Stimulated activated CD4-positive, alpha-beta T cell treated with anti-CD3 and anti-CD28 coated beads, Interleukin-1b, Interleukin-23, amount 100 ng/mL, for 48 hours (primary cell): ENCODE data around the gene KCNS1.
"Not testable (repeated sequence)": the region's sequence is repeated elsewhere in the genome, so short reads cannot be mapped to it uniquely, and the experiment has no call there.

Experiments
- DNase-seq: peaks from one replicate; pipeline ENCODE4 v3.0.0-alpha.2; 2020

The KCNS1 gene

GRCh38 chr20:45100563-45101245, at the start of gene KCNS1:
Gene KCNS1, minus strand, starts transcription at chr20:45101127. Its CDS starts 1,891 bp downstream, at chr20:45099236.
- DNase-seq, result no peak

- DNase-seq, result no peak
These were observed 48.1 kb upstream of the KCNS1 start for GRCh38 chr20:45149062-45149461.

GRCh38 chr20:45140836-45141235, 39.9 kb upstream of the KCNS1 start:
- no peak for DNase-seq

- DNase-seq, result not testable (repeated sequence)
These were observed 38.9 kb upstream of the KCNS1 start for GRCh38 chr20:45139733-45140375.

- peak; percentile 86 for DNase-seq
These were observed 37.8 kb upstream of the KCNS1 start for GRCh38 chr20:45138561-45139300.

GRCh38 chr20:45136911-45137310, 36.0 kb upstream of the KCNS1 start:
- DNase-seq, result no peak

- no peak for DNase-seq
These were observed 27.2 kb upstream of the KCNS1 start for GRCh38 chr20:45128099-45128498.

- DNase-seq, result no peak
These were observed 23.4 kb upstream of the KCNS1 start, which contains the start of gene WFDC12 for GRCh38 chr20:45124365-45124764. Gene WFDC12, minus strand, starts transcription at chr20:45124465. Its CDS starts 18 bp downstream, at chr20:45124447.

GRCh38 chr20:45121388-45121787, 20.5 kb upstream of the KCNS1 start:
- DNase-seq, result no peak

GRCh38 chr20:45119556-45120266, 18.8 kb upstream of the KCNS1 start:
- no peak for DNase-seq

GRCh38 chr20:45118028-45118427, 17.1 kb upstream of the KCNS1 start:
- DNase-seq, result no peak

GRCh38 chr20:45117581-45117980, 16.7 kb upstream of the KCNS1 start:
- DNase-seq, result no peak

- DNase-seq, result no peak
These were observed 14.9 kb upstream of the KCNS1 start for GRCh38 chr20:45115829-45116228.

- DNase-seq, result no peak
These were observed 14.5 kb upstream of the KCNS1 start for GRCh38 chr20:45115386-45115774.

- peak; percentile 29 for DNase-seq
These were observed 13.8 kb upstream of the KCNS1 start, which contains the start of gene WFDC5 for GRCh38 chr20:45114465-45115385. Gene WFDC5, minus strand, starts transcription at chr20:45115174. Its CDS starts 91 bp downstream, at chr20:45115083.

- no peak for DNase-seq
These were observed 12.9 kb upstream of the KCNS1 start for GRCh38 chr20:45113865-45114264.

GRCh38 chr20:45112754-45113153, 11.8 kb upstream of the KCNS1 start:
- DNase-seq, result no peak

- DNase-seq, result no peak
These were observed 11.0 kb upstream of the KCNS1 start for GRCh38 chr20:45111799-45112471.

- no peak for DNase-seq
These were observed 10.4 kb upstream of the KCNS1 start for GRCh38 chr20:45111285-45111684.

GRCh38 chr20:45110301-45110700, 9.4 kb upstream of the KCNS1 start:
- DNase-seq, result no peak

GRCh38 chr20:45109634-45110033, 8.7 kb upstream of the KCNS1 start:
- DNase-seq, result no peak
